ENCODE measurements around the gene SMAD2.

- no peak for TF ChIP-seq CTCF (IDR thresholded peaks at IDR 0.05; ENCODE audit: control extremely low read depth in 1 of 3, insufficient read depth in 1 of 3, low read depth in 1 of 3, low read length in 3 of 3)
- TF ChIP-seq POLR2A (IDR thresholded peaks at IDR 0.05; ENCODE audit: control extremely low read depth in 1 of 2, low read depth in 2 of 2, low read length in 2 of 2), result no peak
- no peak for TF ChIP-seq NRF1 (IDR thresholded peaks at IDR 0.05; ENCODE audit: low read depth, low read length)
- TF ChIP-seq CREB1 (IDR thresholded peaks at IDR 0.05), result no peak
- no peak for TF ChIP-seq EP300 (IDR thresholded peaks at IDR 0.05; ENCODE audit: borderline replicate concordance in 1 of 2, low read depth in 2 of 2, low read length in 2 of 2)
- no peak for TF ChIP-seq CBX8 (IDR thresholded peaks at IDR 0.05; ENCODE audit: borderline replicate concordance, low read depth, low read length)
- TF ChIP-seq EZH2 (IDR thresholded peaks at IDR 0.05; ENCODE audit: low read depth, low read length, severe bottlenecking), result no peak
Observed at GRCh38 chr18:47893047-47893446, 37.4 kb downstream of the SMAD2 start.
